K562 (cell line): Measurements from ENCODE around the gene CHST14. TPM values are rescaled to one million over a fixed set of nuclear protein-coding genes. Genes with fewer than 3 reads are reported as not detected.
A peak's percentile ranks its signal among the peaks of the same experiment; 100 is the strongest.

ENCODE experiments used
- ATAC-seq: fragments of 200-7000 bp; cut with Tn5 transposase; 3 replicates; pipeline ENCODE4 v1.9.1; 2020; ENCODE audit warnings: moderate library complexity
- BruUV-seq: library from RNA; stranded (reverse); fragments of 400-500 nt; replicated peaks from 2 replicates; lab custom pipeline; 2021; lab: Mats Ljungman, UMichigan
- CTCF ChIA-PET: fragments of 300-600 bp; formaldehyde crosslinking; extraction: SDS; loops from one replicate; lab custom pipeline; 2021; ENCODE audit warnings: low intra/inter-chr PET ratio; lab: Yijun Ruan, JAX
- POLR2A ChIA-PET: fragments of 300-600, 350-650 bp; sonication (Branson Sonifier 250); formaldehyde crosslinking; extraction: SDS; loops from one replicate; lab custom pipeline; 2021; ENCODE audit warnings: antibody characterized with exemption, inconsistent platforms; lab: Yijun Ruan, JAX
- DNase-seq, 4 experiments: peaks; one replicate each; pipeline versions ENCODE4 v3.0.0 to v3.0.0-alpha.2; 2011 to 2018; ENCODE audit warnings: low spot score in 3 of 4, mixed read lengths in 3 of 4; ENCODE audit errors: extremely low read depth in 1 of 4
- FAIRE-seq: peaks from 2 replicates; lab custom pipeline; 2011; peaks lifted over from hg19 to GRCh38; lab: Jason Lieb, UNC
- H2AFZ ChIP-seq: 2 replicates; pipeline ENCODE4 v1.6.0; 2011; ENCODE audit warnings: low read depth, low read length, control low read depth, inconsistent platforms
- H3K27ac ChIP-seq: fragments of 200-600 bp; 3 replicates; pipeline ENCODE4 v1.8.0; 2011; ENCODE audit warnings: low read depth, mild to moderate bottlenecking, control low read depth, inconsistent platforms, low read length, moderate library complexity, mixed read lengths; ENCODE audit errors: extremely low read depth
- H3K27me3 ChIP-seq, 2 experiments: fragments of 300-600 bp in 1 of 2; 2 replicates in 1 of 2; 3 replicates in 1 of 2; pipeline versions ENCODE4 v1.6.0 to v1.8.0; 2011; ENCODE audit warnings: inconsistent platforms in 2 of 2, low read length in 2 of 2, mild to moderate bottlenecking in 1 of 2, mixed read lengths in 1 of 2, moderate library complexity in 1 of 2; ENCODE audit not compliant: control insufficient read depth in 2 of 2, insufficient read depth in 2 of 2
- H3K36me3 ChIP-seq: fragments of 300-600 bp; 3 replicates; pipeline ENCODE4 v1.8.0; 2011; ENCODE audit warnings: mild to moderate bottlenecking, low read length, inconsistent platforms; ENCODE audit not compliant: control insufficient read depth, insufficient read depth
- H3K4me1 ChIP-seq, 2 experiments: fragments of 200-600 bp in 1 of 2; replicated peaks in 1 of 2; 2 replicates in 1 of 2; 3 replicates in 1 of 2; pipeline versions ENCODE4 v1.5.1 to v1.8.0; 2011; ENCODE audit warnings: inconsistent platforms in 2 of 2, low read length in 2 of 2, mild to moderate bottlenecking in 1 of 2, mixed read lengths in 1 of 2, moderate library complexity in 1 of 2; ENCODE audit not compliant: control insufficient read depth in 2 of 2, insufficient read depth in 2 of 2
- H3K4me2 ChIP-seq: 2 replicates; pipeline ENCODE4 v1.6.1; 2011; ENCODE audit warnings: low read length, control low read depth, inconsistent platforms, mixed read lengths; ENCODE audit not compliant: insufficient read depth
- H3K4me3 ChIP-seq: fragments of 200-600 bp; sonication (generic), shearing (Covaris generic); 2 replicates; pipeline ENCODE4 v1.5.1; 2016; ENCODE audit warnings: control low read depth, inconsistent platforms
- H3K79me2 ChIP-seq: fragments of 200-600 bp; 3 replicates; pipeline ENCODE4 v1.8.0; 2011; ENCODE audit warnings: low read length, inconsistent platforms; ENCODE audit not compliant: control insufficient read depth, insufficient read depth
- H3K9ac ChIP-seq, 2 experiments: 2 replicates each; pipeline versions ENCODE4 v1.6.0 to v1.6.1; 2011; ENCODE audit warnings: low read depth in 2 of 2, low read length in 2 of 2, control low read depth in 1 of 2, inconsistent platforms in 1 of 2, mild to moderate bottlenecking in 1 of 2, mixed read lengths in 1 of 2; ENCODE audit not compliant: insufficient read depth in 1 of 2
- H3K9me1 ChIP-seq: one replicate; pipeline ENCODE4 v1.6.0; 2011; ENCODE audit warnings: inconsistent platforms, mild to moderate bottlenecking, low read length, moderate library complexity; ENCODE audit not compliant: control insufficient read depth, insufficient read depth
- H3K9me3 ChIP-seq: replicated peaks from 2 replicates; pipeline ENCODE4 v1.5.1; 2011; ENCODE audit warnings: low read depth, low read length, inconsistent platforms; ENCODE audit not compliant: control insufficient read depth, insufficient read depth
- H4K20me1 ChIP-seq: replicated peaks from 2 replicates; pipeline ENCODE4 v1.6.1; 2011; ENCODE audit warnings: low read length, inconsistent platforms, mixed read lengths; ENCODE audit not compliant: control insufficient read depth, insufficient read depth
- ARID1B ChIP-seq: fragments of 450-650 bp; IDR thresholded peaks from 2 replicates; pipeline ENCODE4 v1.6.1; 2016; ENCODE audit warnings: antibody characterized with exemption, mild to moderate bottlenecking, inconsistent platforms
- ATF3 ChIP-seq, 2 experiments: fragments of 450-650 bp in 1 of 2; sonication (generic) in 1 of 2; formaldehyde crosslinking in 1 of 2; IDR thresholded peaks in 1 of 2; conservative IDR thresholded peaks in 1 of 2; 2 replicates each; pipeline versions ENCODE4 v1.6.1 to v1.8.1; 2016 to 2023; ENCODE audit warnings: mild to moderate bottlenecking in 2 of 2, moderate library complexity in 2 of 2, inconsistent platforms in 1 of 2, missing genetic modification reagents in 1 of 2
- ELF2 ChIP-seq: fragments of 250-450 bp; sonication (Bioruptor Pico); IDR thresholded peaks from 2 replicates; pipeline ENCODE4 v1.5.0; 2021; ENCODE audit warnings: mild to moderate bottlenecking
- FOSL1 ChIP-seq: fragments of 200-800 bp; sonication (Bioruptor generic); conservative IDR thresholded peaks from 2 replicates; pipeline ENCODE4 v1.6.1; 2016; ENCODE audit warnings: missing genetic modification characterization, missing compliant biosample characterization
- JUN ChIP-seq, 2 experiments: sonication (generic) in 1 of 2; formaldehyde crosslinking in 1 of 2; IDR thresholded peaks; 2 replicates each; pipeline versions ENCODE4 v1.6.1 to v1.8.0; 2012 to 2022; ENCODE audit warnings: borderline replicate concordance in 2 of 2, mild to moderate bottlenecking in 2 of 2, improper control_type of control experiment in 1 of 2, low read depth in 1 of 2, low read length in 1 of 2, missing genetic modification reagents in 1 of 2
- MCM2 ChIP-seq: fragments of 450-650 bp; IDR thresholded peaks from 2 replicates; pipeline ENCODE4 v1.6.1; 2017; ENCODE audit warnings: low read depth, mild to moderate bottlenecking
- SETDB1 ChIP-seq: IDR thresholded peaks from one replicate; pipeline ENCODE4 v1.6.1; 2012; ENCODE audit warnings: low read length, control low read depth, inconsistent platforms
- SMARCA4 ChIP-seq: fragments of 450-650 bp; IDR thresholded peaks from 2 replicates; pipeline ENCODE4 v1.6.1; 2016
- SRSF7 ChIP-seq: fragments of 200-400 bp; formaldehyde crosslinking; optimal IDR thresholded peaks from 2 replicates; pipeline ENCODE3; 2017; ENCODE audit warnings: mild to moderate bottlenecking, low read depth, low read length
- ZBTB7A ChIP-seq: IDR thresholded peaks from 2 replicates; pipeline ENCODE4 v1.6.1; 2011; ENCODE audit warnings: low read depth, mild to moderate bottlenecking, low read length, moderate library complexity, borderline replicate concordance; ENCODE audit not compliant: control insufficient read depth
- WGBS: fragments of 100-300 bp; shearing (Covaris generic); methylation state at CpG from one replicate; pipeline ENCODE4 v1.1.6; 2016; ENCODE audit warnings: low coverage, mixed read lengths; ENCODE audit not compliant: insufficient coverage; ENCODE audit errors: missing lambda C conversion rate; 5-methylcytosine and 5-hydroxymethylcytosine counted together
- in situ Hi-C: fragments of 300-500 bp; cut with MboI; formaldehyde crosslinking; loops from 4 replicates; pipeline ENCODE4 v1.15.0; 2018; ENCODE audit warnings: inconsistent platforms, mixed read lengths
- intact Hi-C: fragments of 100-400 bp; cut with micrococcal nuclease; formaldehyde crosslinking; loops from 2 replicates; pipeline ENCODE4 v1.14.2; 2022
- polyA plus RNA-seq, 8 experiments: library from polyadenylated mRNA; depleted of rRNA in 4 of 8; stranded (reverse) in 5 of 8; unstranded in 3 of 8; fragments of >200 nt; fragmentation: Nextera tagmentation in 2 of 8; fragmentation: Illumina TruSeq in 1 of 8; extraction: Ambion mirVana in 2 of 8; extraction: Trizol in 1 of 8; gene quantifications; 2 replicates each; pipeline versions ENCODE4 v1.2.1 to v1.2.3, GENCODE V29; 2011 to 2014; ENCODE audit warnings: inconsistent platforms in 1 of 8, missing spikeins in 1 of 8
- total RNA-seq, 7 experiments: library from RNA; depleted of rRNA in 6 of 7; stranded (reverse); fragments of >200 nt in 6 of 7; fragmentation: Illumina TruSeq in 2 of 7; extraction: Trizol in 2 of 7; gene quantifications; 2 replicates each; pipeline versions ENCODE4 v1.2.1 to v1.2.3, GENCODE V29; 2011 to 2021; ENCODE audit warnings: low replicate concordance in 1 of 7

CHST14 gene
- total and polyA plus RNA-seq, 9 of the 15 experiments (the other 6 are each of a cell fraction or from before 2014, with no cell fraction given) = 1.6 to 12.1 (median 4.5) TPM

- CTCF ChIA-PET = no interaction called here
- H2AFZ ChIP-seq = no peak overlapping the region
These were observed 15.8 kb upstream of the CHST14 start for GRCh38 chr15:40454904-40455391.

More at GRCh38 chr15:40454904-40455391, 15.8 kb upstream of the CHST14 start:
- Histone ChIP-seq H3K9ac (peak overlapping the region in 1 of 2 experiments; percentile 68; a peak in 1 of 4 replicates), H3K9me3 (no peaks in the 10 kb centered on the region), H3K79me2 (peaks cover 88% of the 10 kb centered on the region), H3K27ac (peak overlapping the region; percentile 50; the same call in 1 of the 3 replicates), H3K9me1 (peaks cover 25% of the 10 kb centered on the region), H3K4me2 (no peak overlapping the region; the same call in 1 of the 2 replicates), H3K27me3 (no peaks in the 10 kb centered on the region), H3K4me1 (peaks cover 41 to 49% of the 10 kb centered on the region in 2 experiments), H3K4me3 (no peak overlapping the region), H3K36me3 (peaks cover 23% of the 10 kb centered on the region; the same call in 2 of the 3 replicates), H4K20me1 (peaks cover 73% of the 10 kb centered on the region)
- TF ChIP-seq SETDB1 (no peak), FOSL1 (peak; percentile 76), ELF2 (no peak), JUN (IDR thresholded peaks at IDR 0.05; ENCODE audit: borderline replicate concordance, low read depth, low read length) (peak; percentile 34; the same call in 1 of the 2 replicates), JUN (CRISPR knock-in tag; IDR thresholded peaks at IDR 0.05; ENCODE audit: borderline replicate concordance) (no peak), SRSF7 (no peak), ZBTB7A (peak; percentile 52; the same call in 1 of the 2 replicates), ATF3 (IDR thresholded peaks at IDR 0.05) (peak; percentile 75), ATF3 (CRISPR knock-in tag; conservative IDR thresholded peaks at IDR 0.05) (no peak), ARID1B (peak; percentile 19; the same call in 1 of the 2 replicates), SMARCA4 (peak; percentile 44; the same call in 1 of the 2 replicates), MCM2 (no peak)
- DNase-seq (peak in 2 of 4 experiments; percentile 35 to 47), ATAC-seq (peak; percentile 36; the same call in 2 of the 3 replicates), FAIRE-seq (no peak)
- intact Hi-C loops = no loop called here
- 35% methylated on average over 9 of the region's 9 CpGs for WGBS
- BruUV-seq = no TSS peak
- POLR2A ChIA-PET = interaction anchor here (0.6 to 9.5 kb wide), 3 partner anchors 13 to 39 kb away, joined by 3 to 89 read pairs (median 3); partner anchors contain the start of gene BAHD1
- in situ Hi-C loops = no loop called here
